Activated CD4-positive, alpha-beta T cell treated with anti-CD3 and anti-CD28 coated beads, Interleukin-2, amount 10 ng/mL, durations not matched to agents 24 days and 14 days (primary cell): ENCODE results near the gene CD59. TPM values are rescaled to one million over a fixed set of nuclear protein-coding genes. Genes with fewer than 3 reads are reported as not detected.
"Not testable (repeated sequence)": the region's sequence is repeated elsewhere in the genome, so short reads cannot be mapped to it uniquely, and the experiment has no call there.

Experiments
- DNase-seq: peaks from one replicate; pipeline ENCODE4 v3.0.0; 2022
- H3K27ac Mint-ChIP-seq: one replicate; pipeline ENCODE4 v1.8.0; 2022; ENCODE audit warnings: mild to moderate bottlenecking, mixed read lengths
- H3K27me3 Mint-ChIP-seq: one replicate; pipeline ENCODE4 v1.8.0; 2022; ENCODE audit warnings: mixed read lengths
- H3K36me3 Mint-ChIP-seq: one replicate; pipeline ENCODE4 v1.8.0; 2022; ENCODE audit warnings: low read depth, mild to moderate bottlenecking, mixed read lengths
- H3K4me1 Mint-ChIP-seq: one replicate; pipeline ENCODE4 v1.8.0; 2021; ENCODE audit warnings: mixed read lengths
- H3K4me3 Mint-ChIP-seq: one replicate; pipeline ENCODE4 v1.8.0; 2022; ENCODE audit warnings: mild to moderate bottlenecking, moderate library complexity, mixed read lengths
- H3K9me3 Mint-ChIP-seq: one replicate; pipeline ENCODE4 v1.8.0; 2021; ENCODE audit warnings: mixed read lengths
- intact Hi-C: fragments of 100-400 bp; cut with micrococcal nuclease; formaldehyde crosslinking; loops from one replicate; pipeline ENCODE4 v1.15.1; 2023
- total RNA-seq: library from RNA; stranded (reverse); gene quantifications from 2 replicates; pipeline ENCODE4 v1.2.3, GENCODE V29; 2022

Gene CD59
- total RNA-seq, 1 donor from 2014 or later: 94.1 TPM

DNA sequence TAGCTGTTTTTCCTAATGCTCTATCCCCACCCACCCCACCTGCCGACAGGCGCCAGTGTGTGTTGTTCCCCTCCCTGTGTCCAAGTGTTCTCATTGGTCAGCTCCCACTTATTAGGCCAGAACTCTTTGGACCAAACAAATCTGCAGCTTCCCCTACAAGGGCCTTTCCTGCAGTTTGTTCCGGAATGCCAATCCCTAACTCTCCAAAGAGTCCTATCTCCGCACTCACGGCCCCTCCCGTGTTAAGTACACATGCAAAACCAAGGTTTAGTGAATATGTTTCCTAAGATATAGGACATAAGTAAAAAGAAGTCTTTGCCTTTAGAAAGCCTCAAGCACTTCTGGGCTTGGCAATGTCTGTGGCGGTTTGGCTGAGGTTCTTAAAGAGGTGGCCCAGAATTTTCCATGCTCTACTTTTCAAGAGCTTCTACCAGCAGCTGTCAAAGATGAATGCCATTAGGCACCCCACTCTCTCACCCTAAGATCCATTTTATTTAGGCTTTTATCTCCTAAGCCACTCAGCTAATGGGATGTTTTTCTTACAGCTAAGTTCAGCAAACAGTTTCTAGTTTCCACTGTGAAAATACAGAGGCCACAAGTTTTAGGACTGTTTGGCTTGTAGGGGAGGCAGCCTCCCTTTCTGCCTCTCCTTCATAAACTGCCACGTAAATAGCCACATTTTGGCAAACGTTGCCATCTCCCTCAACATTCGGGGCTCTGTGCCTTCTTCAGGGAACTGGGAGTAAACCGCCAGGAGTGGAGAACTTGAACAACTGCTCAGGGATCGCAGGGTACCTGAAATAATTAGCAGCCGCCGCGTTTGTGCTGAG lies 1.6 kb downstream of the CD59 start:
- Mint-ChIP-seq H3K36me3 (peaks cover 27% of the 10 kb centered on the region), H3K4me1 (peaks cover 38% of the 10 kb centered on the region), H3K4me3 (peak overlapping the region; percentile 90), H3K9me3 (no peaks in the 10 kb centered on the region), H3K27ac (peak overlapping the region; percentile 89), H3K27me3 (peaks cover 8% of the 10 kb centered on the region)
- intact Hi-C loops: loop anchor here (1.0 to 10.0 kb wide), 6 partner anchors 11 to 1600 kb away; partner anchors contain the start of genes CSTF3, HIPK3, LMO2 and QSER1
- DNase-seq: no peak

- Mint-ChIP-seq H3K27ac (no peak overlapping the region), H3K27me3 (peaks cover 8% of the 10 kb centered on the region), H3K4me1 (peaks cover 40% of the 10 kb centered on the region), H3K4me3 (peak overlapping the region; percentile 90), H3K9me3 (no peaks in the 10 kb centered on the region), H3K36me3 (peaks cover 31% of the 10 kb centered on the region)
- no peak for DNase-seq
- intact Hi-C loops: loop anchor here (2.0 to 10.0 kb wide), 5 partner anchors 158 to 1601 kb away; partner anchors contain the start of genes CSTF3, HIPK3, LMO2 and QSER1
These were observed 2.2 kb downstream of the CD59 start for GRCh38 chr11:33733980-33734379.

- DNase-seq: no peak
- Mint-ChIP-seq H3K9me3 (no peaks in the 10 kb centered on the region), H3K36me3 (peaks cover 40% of the 10 kb centered on the region), H3K4me3 (peak overlapping the region; percentile 62), H3K4me1 (peaks cover 44% of the 10 kb centered on the region), H3K27ac (peak overlapping the region; percentile 74), H3K27me3 (peaks cover 2% of the 10 kb centered on the region)
- intact Hi-C loops: loop anchor here (1.0 to 10.0 kb wide), 5 partner anchors 9 to 1603 kb away; partner anchors contain the start of genes CSTF3, LMO2 and QSER1
These were observed 4.3 kb downstream of the CD59 start for GRCh38 chr11:33731723-33732531.

GRCh38 chr11:33730716-33731115 lies 5.5 kb downstream of the CD59 start:
- H3K4me1 Mint-ChIP-seq: peaks cover 48% of the 10 kb centered on the region
- no peak overlapping the region for H3K4me3 Mint-ChIP-seq
- peaks cover 2% of the 10 kb centered on the region for H3K9me3 Mint-ChIP-seq
- intact Hi-C loops: loop anchor here (1.0 to 10.0 kb wide), 5 partner anchors 7 to 1604 kb away; partner anchors contain the start of genes CSTF3, LMO2 and QSER1
- no peak overlapping the region for H3K27ac Mint-ChIP-seq
- H3K36me3 Mint-ChIP-seq: peaks cover 47% of the 10 kb centered on the region
- no peak for DNase-seq
- H3K27me3 Mint-ChIP-seq: peaks cover 2% of the 10 kb centered on the region

DNA sequence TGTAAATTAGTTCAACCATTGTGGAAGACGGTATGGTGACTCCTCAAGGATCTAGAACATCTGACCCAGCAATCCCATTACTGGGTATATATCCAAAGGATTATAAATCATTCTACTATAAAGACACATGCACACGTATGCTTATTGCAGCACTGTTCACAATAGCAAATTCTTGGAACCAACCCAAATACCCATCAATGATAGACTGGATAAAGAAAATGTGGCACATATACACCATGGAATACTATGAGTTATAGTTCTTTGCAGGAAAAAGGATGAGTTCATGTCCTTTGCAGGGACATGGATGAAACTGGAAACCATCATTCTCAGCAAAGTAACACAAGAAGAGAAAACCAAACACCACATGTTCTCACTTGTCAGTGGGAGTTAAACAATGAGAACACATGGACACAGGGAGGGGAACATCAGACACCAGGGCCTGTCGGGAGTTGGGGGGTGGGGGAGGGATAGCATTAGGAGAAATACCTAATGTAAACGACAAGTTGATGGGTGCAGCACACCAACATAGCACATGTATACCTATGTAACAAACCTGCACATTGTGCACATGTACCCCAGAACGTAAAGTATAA lies 7.1 kb downstream of the CD59 start:
- not testable (repeated sequence) for DNase-seq, H3K9me3 Mint-ChIP-seq, H3K27ac Mint-ChIP-seq, H3K27me3 Mint-ChIP-seq, H3K4me3 Mint-ChIP-seq
- intact Hi-C loops: loop anchor here (10.0 kb wide), 1 partner anchor 516 kb away; no protein-coding TSS in a partner anchor
- H3K36me3 Mint-ChIP-seq: peaks cover 43% of the 10 kb centered on the region
- peaks cover 51% of the 10 kb centered on the region for H3K4me1 Mint-ChIP-seq

- peaks cover 57% of the 10 kb centered on the region for H3K4me1 Mint-ChIP-seq
- H3K9me3 Mint-ChIP-seq, H3K4me3 Mint-ChIP-seq: not testable (repeated sequence)
These were observed 8.7 kb downstream of the CD59 start for GRCh38 chr11:33727539-33727938.

DNA sequence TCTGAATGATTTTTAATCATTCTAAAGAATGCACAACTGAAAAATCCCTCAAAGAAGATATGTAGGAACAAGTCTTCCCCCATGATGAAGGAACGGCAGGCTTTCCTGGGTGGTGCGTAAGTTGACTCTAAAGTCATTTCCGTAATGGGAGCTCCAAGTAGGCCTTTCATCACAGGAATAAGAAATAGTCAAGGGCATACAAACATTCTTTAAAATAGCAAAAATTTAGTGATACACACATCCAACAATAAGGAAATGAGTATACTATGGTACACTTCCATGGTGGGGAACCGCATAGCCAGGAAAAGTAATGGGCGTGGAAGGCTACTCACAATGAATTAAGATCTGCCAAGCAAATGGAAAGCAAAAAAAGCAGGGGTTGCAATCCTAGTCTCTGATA lies 10.7 kb downstream of the CD59 start:
- intact Hi-C loops: loop anchor here (10.0 kb wide), 1 partner anchor 519 kb away; no protein-coding TSS in a partner anchor
- Mint-ChIP-seq H3K36me3 (peaks cover 36% of the 10 kb centered on the region), H3K9me3 (peaks cover 4% of the 10 kb centered on the region), H3K27me3 (peaks cover 2% of the 10 kb centered on the region), H3K4me1 (peaks cover 58% of the 10 kb centered on the region), H3K4me3 (no peak overlapping the region), H3K27ac (no peak overlapping the region)
- DNase-seq: no peak

More at GRCh38 chr11:33727539-33727938, 8.7 kb downstream of the CD59 start:
- DNase-seq, H3K27me3 Mint-ChIP-seq, H3K27ac Mint-ChIP-seq: not testable (repeated sequence)
- peaks cover 32% of the 10 kb centered on the region for H3K36me3 Mint-ChIP-seq
- intact Hi-C loops: loop anchor here (10.0 kb wide), 1 partner anchor 517 kb away; no protein-coding TSS in a partner anchor

GRCh38 chr11:33724644-33725035 lies 11.6 kb downstream of the CD59 start:
- Mint-ChIP-seq H3K4me3 (no peak overlapping the region), H3K27ac (peak overlapping the region; percentile 7), H3K36me3 (peaks cover 40% of the 10 kb centered on the region), H3K4me1 (peaks cover 63% of the 10 kb centered on the region), H3K9me3 (peaks cover 4% of the 10 kb centered on the region), H3K27me3 (peaks cover 2% of the 10 kb centered on the region)
- intact Hi-C loops: loop anchor here (10.0 kb wide), 1 partner anchor 520 kb away; no protein-coding TSS in a partner anchor
- DNase-seq: no peak

GRCh38 chr11:33723238-33723881 lies 12.9 kb downstream of the CD59 start:
- Mint-ChIP-seq H3K4me1 (peaks cover 61% of the 10 kb centered on the region), H3K4me3 (peak overlapping the region; percentile 62), H3K9me3 (peaks cover 4% of the 10 kb centered on the region), H3K36me3 (peaks cover 42% of the 10 kb centered on the region), H3K27me3 (peaks cover 2% of the 10 kb centered on the region), H3K27ac (peak overlapping the region; percentile 88)
- no peak for DNase-seq
- intact Hi-C loops: loop anchor here (1.0 to 10.0 kb wide), 4 partner anchors 8 to 521 kb away; partner anchors contain the start of gene C11orf91

DNA sequence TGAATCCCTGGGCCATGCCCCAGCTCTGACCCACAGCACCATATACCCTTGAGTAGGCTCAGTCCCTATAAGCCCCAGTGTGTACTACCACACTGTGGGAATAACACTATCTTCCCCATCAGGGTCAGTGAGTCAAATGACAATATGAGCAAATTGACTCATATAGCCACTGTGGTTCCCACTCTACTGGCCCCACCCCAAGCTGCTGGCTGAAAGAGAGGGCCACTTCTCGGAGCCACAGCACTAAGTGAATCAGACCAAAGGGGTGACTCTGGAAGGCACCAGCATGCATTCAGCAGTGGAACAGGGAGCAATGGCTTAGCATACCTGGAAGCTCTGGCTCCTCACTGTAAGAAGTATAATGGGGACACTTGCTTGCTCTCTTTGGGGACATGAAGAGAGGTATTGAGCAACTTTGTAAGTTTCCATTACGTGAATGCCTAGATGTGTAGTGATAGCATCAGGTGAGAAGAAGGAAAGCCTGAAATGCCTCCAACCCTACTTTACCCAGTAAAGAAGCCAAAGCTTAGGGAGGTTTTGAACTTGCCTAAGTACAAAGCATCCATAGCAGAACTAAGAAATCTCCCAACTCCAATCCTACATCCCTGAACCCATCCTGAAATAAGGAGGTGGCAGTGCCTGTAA lies 13.5 kb downstream of the CD59 start:
- Mint-ChIP-seq H3K4me1 (peaks cover 60% of the 10 kb centered on the region), H3K27ac (peak overlapping the region; percentile 88), H3K36me3 (peaks cover 39% of the 10 kb centered on the region), H3K4me3 (peak overlapping the region; percentile 62), H3K9me3 (peaks cover 4% of the 10 kb centered on the region), H3K27me3 (peaks cover 2% of the 10 kb centered on the region)
- intact Hi-C loops: loop anchor here (1.0 to 10.0 kb wide), 4 partner anchors 9 to 522 kb away; partner anchors contain the start of gene C11orf91
- DNase-seq: peak; percentile 76

- no peak for DNase-seq
- intact Hi-C loops: loop anchor here (2.0 to 10.0 kb wide), 2 partner anchors 21 to 523 kb away; partner anchors contain the start of gene C11orf91
- Mint-ChIP-seq H3K36me3 (peaks cover 42% of the 10 kb centered on the region), H3K9me3 (peaks cover 4% of the 10 kb centered on the region), H3K4me1 (peaks cover 57% of the 10 kb centered on the region), H3K27me3 (peaks cover 2% of the 10 kb centered on the region), H3K27ac (peak overlapping the region; percentile 88), H3K4me3 (no peak overlapping the region)
These were observed 14.2 kb downstream of the CD59 start for GRCh38 chr11:33721984-33722383.

DNA sequence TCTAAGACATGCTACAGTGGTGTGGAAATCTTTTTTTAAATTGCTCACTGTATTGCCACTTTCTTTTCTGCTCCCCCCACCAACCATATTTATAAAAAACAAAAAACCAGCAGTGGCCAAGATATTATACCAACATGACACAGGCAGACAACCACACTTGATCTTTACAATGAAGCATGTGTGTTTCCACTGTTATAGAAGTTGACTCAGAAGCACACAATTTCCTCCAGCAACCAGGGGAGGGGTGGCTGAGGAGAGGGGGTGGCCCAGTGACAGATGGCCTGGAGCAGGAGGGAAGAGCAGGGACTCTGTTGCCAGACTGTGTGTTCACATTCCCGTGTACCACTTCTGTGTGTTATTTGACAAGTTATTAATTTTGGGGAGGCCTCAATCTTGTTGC lies 14.8 kb downstream of the CD59 start:
- intact Hi-C loops: loop anchor here (10.0 kb wide), 1 partner anchor 523 kb away; no protein-coding TSS in a partner anchor
- Mint-ChIP-seq H3K27ac (peak overlapping the region; percentile 73), H3K36me3 (peaks cover 43% of the 10 kb centered on the region), H3K4me3 (peak overlapping the region; percentile 16), H3K9me3 (peaks cover 4% of the 10 kb centered on the region), H3K4me1 (peaks cover 56% of the 10 kb centered on the region), H3K27me3 (peaks cover 1% of the 10 kb centered on the region)
- DNase-seq: peak; percentile 58
